Upper lobe of right lung (tissue), 1 donor: Measurements from ENCODE around the gene C1orf21. TPM values are rescaled to one million over a fixed set of nuclear protein-coding genes. Genes with fewer than 3 reads are reported as not detected.

ENCODE experiments used
- ATAC-seq: fragments of 200-7000 bp; cut with Tn5 transposase; one replicate; pipeline ENCODE4 v1.9.1; 2020; ENCODE audit warnings: mild to moderate bottlenecking, moderate library complexity
- DNase-seq: peaks from one replicate; pipeline ENCODE4 v3.0.0-alpha.2; 2020
- H3K27ac ChIP-seq: fragments of 200-600 bp; one replicate; pipeline ENCODE4 v1.8.0; 2022
- H3K27me3 ChIP-seq: fragments of 200-600 bp; one replicate; pipeline ENCODE4 v1.8.0; 2022; ENCODE audit warnings: mild to moderate bottlenecking
- H3K36me3 ChIP-seq: fragments of 200-600 bp; one replicate; pipeline ENCODE4 v1.8.0; 2022
- H3K4me1 ChIP-seq: fragments of 200-600 bp; one replicate; pipeline ENCODE4 v1.8.0; 2022
- H3K4me3 ChIP-seq: fragments of 200-600 bp; one replicate; pipeline ENCODE4 v1.8.0; 2022; ENCODE audit warnings: mild to moderate bottlenecking
- H3K9me3 ChIP-seq: fragments of 200-600 bp; one replicate; pipeline ENCODE4 v1.8.0; 2022
- intact Hi-C: fragments of 100-400 bp; cut with DNase I; formaldehyde crosslinking; loops from one replicate; pipeline ENCODE4 v1.11.0; 2022
- total RNA-seq: library from RNA; stranded (reverse); fragmentation: NEBNext Ultra II Directional; extraction: Animal tissue kit (Norgen Biotek cat#: 25700); gene quantifications from one replicate; pipeline ENCODE4 v1.2.1, GENCODE V29; 2021
- TF ChIP-seq, protein P1 (sequence below): fragments of 200-600 bp; IDR thresholded peaks from one replicate; pipeline ENCODE4 v1.8.0; 2022; ENCODE audit warnings: antibody characterized with exemption
- donor health status: DM: no; HTN: yes; CAD: no; lungs with severe emphysema.

Gene C1orf21
- total RNA-seq, 1 donor from 2014 or later: 78.8 TPM

- no peaks in the 10 kb centered on the region for H3K27me3 ChIP-seq
- H3K4me3 ChIP-seq: no peak overlapping the region
- DNase-seq (no peak), ATAC-seq (no peak)
- H3K4me1 ChIP-seq: peaks cover 14% of the 10 kb centered on the region
- TF ChIP-seq, protein P1, sequence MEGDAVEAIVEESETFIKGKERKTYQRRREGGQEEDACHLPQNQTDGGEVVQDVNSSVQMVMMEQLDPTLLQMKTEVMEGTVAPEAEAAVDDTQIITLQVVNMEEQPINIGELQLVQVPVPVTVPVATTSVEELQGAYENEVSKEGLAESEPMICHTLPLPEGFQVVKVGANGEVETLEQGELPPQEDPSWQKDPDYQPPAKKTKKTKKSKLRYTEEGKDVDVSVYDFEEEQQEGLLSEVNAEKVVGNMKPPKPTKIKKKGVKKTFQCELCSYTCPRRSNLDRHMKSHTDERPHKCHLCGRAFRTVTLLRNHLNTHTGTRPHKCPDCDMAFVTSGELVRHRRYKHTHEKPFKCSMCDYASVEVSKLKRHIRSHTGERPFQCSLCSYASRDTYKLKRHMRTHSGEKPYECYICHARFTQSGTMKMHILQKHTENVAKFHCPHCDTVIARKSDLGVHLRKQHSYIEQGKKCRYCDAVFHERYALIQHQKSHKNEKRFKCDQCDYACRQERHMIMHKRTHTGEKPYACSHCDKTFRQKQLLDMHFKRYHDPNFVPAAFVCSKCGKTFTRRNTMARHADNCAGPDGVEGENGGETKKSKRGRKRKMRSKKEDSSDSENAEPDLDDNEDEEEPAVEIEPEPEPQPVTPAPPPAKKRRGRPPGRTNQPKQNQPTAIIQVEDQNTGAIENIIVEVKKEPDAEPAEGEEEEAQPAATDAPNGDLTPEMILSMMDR: no peak
- H3K9me3 ChIP-seq: no peaks in the 10 kb centered on the region
- no peak overlapping the region for H3K27ac ChIP-seq
- intact Hi-C loops: no loop called here
- H3K36me3 ChIP-seq: no peaks in the 10 kb centered on the region
These were observed 176.0 kb downstream of the C1orf21 start for GRCh38 chr1:184562806-184563205.

DNA sequence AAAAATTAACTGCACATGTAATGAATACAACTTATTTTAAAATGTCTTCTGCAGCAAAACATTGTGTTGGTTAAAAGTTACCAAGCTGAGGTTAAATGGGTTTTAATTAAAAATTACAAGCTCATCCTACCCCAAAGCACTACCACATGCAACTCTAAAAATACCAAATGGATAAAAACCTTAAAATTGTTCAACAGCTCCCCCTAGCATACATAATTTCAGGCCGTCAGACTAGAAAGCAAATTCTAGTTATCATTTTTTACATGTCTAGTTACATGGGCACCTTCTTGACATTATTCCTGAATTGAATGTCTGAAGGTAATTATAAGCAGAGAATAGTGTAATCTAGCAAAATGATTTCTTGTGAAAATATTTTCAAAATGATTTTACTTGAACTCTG, 176.5 kb downstream of the C1orf21 start:
- peak; percentile 23 for ATAC-seq
- TF ChIP-seq, protein P1: peak; percentile 54
- Histone ChIP-seq H3K27me3 (no peaks in the 10 kb centered on the region), H3K27ac (no peak overlapping the region), H3K4me3 (no peak overlapping the region), H3K4me1 (peaks cover 14% of the 10 kb centered on the region), H3K36me3 (no peaks in the 10 kb centered on the region), H3K9me3 (no peaks in the 10 kb centered on the region)
- DNase-seq: no peak
- intact Hi-C loops: no loop called here

DNA sequence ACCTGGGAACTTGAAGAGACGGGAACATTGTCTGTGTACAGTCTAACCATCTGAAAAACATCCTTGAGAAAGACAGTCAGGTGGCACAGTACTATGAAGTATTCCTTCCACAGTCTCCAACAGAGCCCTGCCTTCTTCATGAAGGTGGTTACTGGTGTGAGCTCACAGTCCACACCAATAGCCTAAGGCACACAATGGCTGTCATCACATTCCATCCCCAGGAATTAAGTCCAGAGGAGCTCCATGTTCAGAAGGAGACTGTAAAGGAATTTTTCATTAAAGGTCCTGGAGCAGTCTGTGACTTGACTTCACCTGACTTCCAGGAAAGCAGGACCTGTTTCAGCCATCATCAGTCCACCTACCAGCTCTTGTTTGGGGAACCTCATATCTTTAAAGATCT, 180.2 kb downstream of the C1orf21 start:
- intact Hi-C loops: no loop called here
- TF ChIP-seq, protein P1: no peak
- Histone ChIP-seq H3K9me3 (no peaks in the 10 kb centered on the region), H3K4me1 (peaks cover 13% of the 10 kb centered on the region), H3K4me3 (no peak overlapping the region), H3K27ac (no peak overlapping the region), H3K27me3 (no peaks in the 10 kb centered on the region), H3K36me3 (no peaks in the 10 kb centered on the region)
- DNase-seq (no peak), ATAC-seq (no peak)

- intact Hi-C loops: no loop called here
- Histone ChIP-seq H3K4me3 (no peak overlapping the region), H3K27ac (no peak overlapping the region), H3K36me3 (no peaks in the 10 kb centered on the region), H3K27me3 (no peaks in the 10 kb centered on the region), H3K9me3 (no peaks in the 10 kb centered on the region), H3K4me1 (peaks cover 6% of the 10 kb centered on the region)
- DNase-seq: no peak
- TF ChIP-seq, protein P1: no peak
- no peak for ATAC-seq
These were observed 180.8 kb downstream of the C1orf21 start for GRCh38 chr1:184567637-184568036.

DNA sequence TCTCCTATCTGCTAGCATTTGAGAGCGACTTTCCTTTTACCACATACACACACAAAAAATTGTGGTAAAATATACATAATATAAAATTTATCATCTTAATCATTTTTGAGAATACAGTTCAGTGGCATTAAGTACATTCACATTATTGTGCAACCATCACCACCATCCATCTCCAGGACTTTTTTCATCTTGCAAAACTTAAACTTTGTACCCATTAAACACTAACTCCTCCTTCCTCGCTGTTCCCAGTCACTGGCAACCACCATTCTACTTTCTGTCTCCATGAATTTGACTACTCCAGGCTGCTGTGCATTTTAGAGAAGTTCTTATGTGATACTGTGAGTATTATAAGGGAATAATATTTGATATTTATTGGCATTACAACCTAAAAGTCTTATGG, 181.3 kb downstream of the C1orf21 start:
- ATAC-seq (no peak), DNase-seq (no peak)
- peaks cover 1% of the 10 kb centered on the region for H3K4me1 ChIP-seq
- intact Hi-C loops: no loop called here
- H3K9me3 ChIP-seq: no peaks in the 10 kb centered on the region
- no peaks in the 10 kb centered on the region for H3K27me3 ChIP-seq
- TF ChIP-seq, protein P1: no peak
- H3K36me3 ChIP-seq: no peaks in the 10 kb centered on the region
- no peak overlapping the region for H3K4me3 ChIP-seq
- no peak overlapping the region for H3K27ac ChIP-seq

DNA sequence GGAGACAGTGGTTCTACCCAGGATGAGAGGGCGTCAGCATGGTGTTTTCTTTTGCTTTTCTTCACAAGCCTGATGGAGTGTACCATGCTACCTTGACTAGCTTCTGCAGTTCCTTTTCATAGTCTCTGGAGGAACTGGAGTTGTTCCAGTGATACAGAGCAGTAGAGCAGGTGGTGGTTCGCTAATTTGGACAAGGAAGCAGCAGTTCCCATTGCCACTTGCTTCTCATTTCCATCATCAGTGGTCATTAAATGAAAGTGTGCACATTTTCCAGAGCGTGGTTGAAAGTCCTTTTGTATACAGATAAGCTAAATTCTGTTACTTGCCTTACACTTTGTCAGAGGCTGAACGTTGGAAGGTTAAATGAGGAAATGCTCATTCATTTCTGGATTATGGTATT, 182.3 kb downstream of the C1orf21 start:
- DNase-seq (no peak), ATAC-seq (no peak)
- intact Hi-C loops: no loop called here
- Histone ChIP-seq H3K27ac (no peak overlapping the region), H3K4me3 (no peak overlapping the region), H3K9me3 (no peaks in the 10 kb centered on the region), H3K4me1 (no peaks in the 10 kb centered on the region), H3K36me3 (no peaks in the 10 kb centered on the region), H3K27me3 (no peaks in the 10 kb centered on the region)
- TF ChIP-seq, protein P1: no peak
